ENCODE measurements around the gene NFIX. TPM values are rescaled to one million over a fixed set of nuclear protein-coding genes. Genes with fewer than 3 reads are reported as not detected.
"Not testable (repeated sequence)": the region's sequence is repeated elsewhere in the genome, so short reads cannot be mapped to it uniquely, and the experiment has no call there.

Gene NFIX
- total RNA-seq, 1 experiment from 2014 or later: 78.0 TPM

- H3K4me3 ChIP-seq: peak overlapping the region; percentile 89
- H3K9me3 ChIP-seq, DNase-seq, H3K27me3 ChIP-seq: not testable (repeated sequence)
- H3K36me3 ChIP-seq: peaks cover 61% of the 10 kb centered on the region
These were observed 39.7 kb upstream of the NFIX start for GRCh38 chr19:12955575-12955974.

GRCh38 chr19:12955996-12956395, 39.3 kb upstream of the NFIX start:
- Histone ChIP-seq H3K27me3 (no peaks in the 10 kb centered on the region), H3K36me3 (peaks cover 57% of the 10 kb centered on the region), H3K4me3 (peak overlapping the region; percentile 89), H3K9me3 (no peaks in the 10 kb centered on the region)
- DNase-seq: no peak

GRCh38 chr19:12956446-12957388, 38.6 kb upstream of the NFIX start, which contains the start of gene GADD45GIP1:
Gene GADD45GIP1 (minus strand): TSS chr19:12957223. CDS start chr19:12957212, 11 bp downstream.
- H3K27me3 ChIP-seq: no peaks in the 10 kb centered on the region
- peak within 1 kb of the TSS; percentile 89 for H3K4me3 ChIP-seq
- peak; percentile 96 for DNase-seq
- no peaks in the 10 kb centered on the region for H3K9me3 ChIP-seq
- H3K36me3 ChIP-seq: peaks cover 50% of the 10 kb centered on the region

- H3K27me3 ChIP-seq, DNase-seq, H3K9me3 ChIP-seq: not testable (repeated sequence)
- Histone ChIP-seq H3K4me3 (peak overlapping the region; percentile 89), H3K36me3 (peaks cover 42% of the 10 kb centered on the region)
These were observed 37.8 kb upstream of the NFIX start for GRCh38 chr19:12957389-12957952.

GRCh38 chr19:12959481-12959880, 35.8 kb upstream of the NFIX start:
- Histone ChIP-seq H3K27me3 (no peaks in the 10 kb centered on the region; the same call in 1 of the 2 replicates), H3K4me3 (no peak overlapping the region), H3K36me3 (peaks cover 24% of the 10 kb centered on the region), H3K9me3 (no peaks in the 10 kb centered on the region)
- DNase-seq: no peak

GRCh38 chr19:12965017-12965811, 30.1 kb upstream of the NFIX start:
- Histone ChIP-seq H3K9me3 (no peaks in the 10 kb centered on the region), H3K4me3 (peak overlapping the region; percentile 44), H3K36me3 (no peaks in the 10 kb centered on the region), H3K27me3 (no peaks in the 10 kb centered on the region; the same call in 1 of the 2 replicates)
- peak; percentile 89 for DNase-seq

- H3K36me3 ChIP-seq: no peaks in the 10 kb centered on the region
- H3K27me3 ChIP-seq: no peaks in the 10 kb centered on the region; the same call in 1 of the 2 replicates
- no peak for DNase-seq
- H3K4me3 ChIP-seq: peak overlapping the region; percentile 44; the same call in 1 of the 2 replicates
- no peaks in the 10 kb centered on the region for H3K9me3 ChIP-seq
These were observed 29.5 kb upstream of the NFIX start for GRCh38 chr19:12965812-12966135.

GRCh38 chr19:12967907-12968306, 27.4 kb upstream of the NFIX start:
- Histone ChIP-seq H3K27me3 (no peaks in the 10 kb centered on the region), H3K9me3 (no peaks in the 10 kb centered on the region), H3K4me3 (no peak overlapping the region), H3K36me3 (no peaks in the 10 kb centered on the region)
- DNase-seq: no peak

GRCh38 chr19:12969292-12969988, 25.8 kb upstream of the NFIX start, which contains the start of gene DAND5:
Gene DAND5 (plus strand): TSS chr19:12969576. CDS start chr19:12969661, 85 bp downstream.
- peak; percentile 59 for DNase-seq
- no peaks in the 10 kb centered on the region for H3K9me3 ChIP-seq

GRCh38 chr19:12970070-12970820, 25.0 kb upstream of the NFIX start:
- no peaks in the 10 kb centered on the region for H3K36me3 ChIP-seq
- H3K9me3 ChIP-seq: no peaks in the 10 kb centered on the region
- H3K4me3 ChIP-seq: no peak overlapping the region
- DNase-seq: no peak
- H3K27me3 ChIP-seq: no peaks in the 10 kb centered on the region

More at GRCh38 chr19:12969292-12969988, 25.8 kb upstream of the NFIX start, which contains the start of gene DAND5:
- no peaks in the 10 kb centered on the region for H3K36me3 ChIP-seq
- H3K4me3 ChIP-seq: no peak within 1 kb of the TSS
- H3K27me3 ChIP-seq: no peaks in the 10 kb centered on the region

GRCh38 chr19:12973236-12973635, 22.0 kb upstream of the NFIX start:
- Histone ChIP-seq H3K4me3 (no peak overlapping the region), H3K36me3 (no peaks in the 10 kb centered on the region), H3K9me3 (no peaks in the 10 kb centered on the region), H3K27me3 (no peaks in the 10 kb centered on the region)
- DNase-seq: no peak

GRCh38 chr19:12974301-12975220, 20.7 kb upstream of the NFIX start:
- no peaks in the 10 kb centered on the region for H3K27me3 ChIP-seq
- no peaks in the 10 kb centered on the region for H3K9me3 ChIP-seq
- H3K4me3 ChIP-seq: no peak overlapping the region
- no peak for DNase-seq
- H3K36me3 ChIP-seq: no peaks in the 10 kb centered on the region

- no peaks in the 10 kb centered on the region for H3K27me3 ChIP-seq
- H3K4me3 ChIP-seq: no peak overlapping the region
- H3K9me3 ChIP-seq: no peaks in the 10 kb centered on the region
- no peaks in the 10 kb centered on the region for H3K36me3 ChIP-seq
- no peak for DNase-seq
These were observed 20.0 kb upstream of the NFIX start for GRCh38 chr19:12975221-12975741.

GRCh38 chr19:12976109-12976508, 19.2 kb upstream of the NFIX start:
- not testable (repeated sequence) for H3K36me3 ChIP-seq, H3K9me3 ChIP-seq, H3K4me3 ChIP-seq, H3K27me3 ChIP-seq, DNase-seq

GRCh38 chr19:12979974-12980373, 15.3 kb upstream of the NFIX start:
- no peaks in the 10 kb centered on the region for H3K27me3 ChIP-seq
- H3K36me3 ChIP-seq: no peaks in the 10 kb centered on the region
- H3K9me3 ChIP-seq: no peaks in the 10 kb centered on the region
- H3K4me3 ChIP-seq: no peak overlapping the region
- no peak for DNase-seq

Data from MG63 (cell line).